Measurements from ENCODE around the gene HSP90B1.

The HSP90B1 gene

GRCh38 chr12:103978384-103978982, 48.3 kb downstream of the HSP90B1 start:
- no peak for DNase-seq

GRCh38 chr12:103986829-103987228, 56.6 kb downstream of the HSP90B1 start:
- no peak for DNase-seq

- DNase-seq: no peak
Observed at GRCh38 chr12:103994235-103994634, 64.0 kb downstream of the HSP90B1 start.

- DNase-seq: no peak
Observed at GRCh38 chr12:103996595-103996994, 66.4 kb downstream of the HSP90B1 start.

- no peak for DNase-seq
Observed at GRCh38 chr12:103997286-103997900, 67.2 kb downstream of the HSP90B1 start.

Data from activated CD4-positive, alpha-beta T cell treated with anti-CD3 and anti-CD28 coated beads, Interleukin-10, Interleukin-2, amounts not matched to agents 100 ng/mL and 50 ng/mL, durations not matched to agents 16 hours and 8 hours (primary cell).